Stimulated activated CD4-positive, alpha-beta T cell treated with anti-CD3 and anti-CD28 coated beads, Interleukin-1b, Interleukin-23, amount 100 ng/mL, for 4 hours (primary cell): ENCODE data around the gene MLLT3.

Source experiments
- DNase-seq, 2 donors: peaks; one replicate each; pipeline ENCODE4 v3.0.0-alpha.2; 2020; ENCODE audit warnings: low read depth in 2 of 2

The MLLT3 gene

GRCh38 chr9:20418485-20418884, 203.8 kb downstream of the MLLT3 start:
- DNase-seq = no peak

GRCh38 chr9:20417373-20418080, 204.8 kb downstream of the MLLT3 start:
- DNase-seq = no peak

GRCh38 chr9:20414150-20414549, 208.1 kb downstream of the MLLT3 start:
- DNase-seq = no peak

- DNase-seq = no peak
These were observed 212.8 kb downstream of the MLLT3 start for GRCh38 chr9:20409321-20410092.

GRCh38 chr9:20408513-20408912, 213.8 kb downstream of the MLLT3 start:
- DNase-seq = no peak

GRCh38 chr9:20407013-20407412, 215.3 kb downstream of the MLLT3 start:
- DNase-seq = no peak

- DNase-seq = no peak
These were observed 216.0 kb downstream of the MLLT3 start for GRCh38 chr9:20406344-20406743.

GRCh38 chr9:20405616-20406015, 216.7 kb downstream of the MLLT3 start:
- no peak for DNase-seq

GRCh38 chr9:20405078-20405477, 217.2 kb downstream of the MLLT3 start:
- DNase-seq = no peak

- no peak for DNase-seq
These were observed 218.0 kb downstream of the MLLT3 start for GRCh38 chr9:20404192-20404813.

- DNase-seq = no peak
These were observed 219.0 kb downstream of the MLLT3 start for GRCh38 chr9:20403346-20403745.

- no peak for DNase-seq
These were observed 219.9 kb downstream of the MLLT3 start for GRCh38 chr9:20402273-20402875.

- no peak for DNase-seq
These were observed 223.6 kb downstream of the MLLT3 start for GRCh38 chr9:20398536-20399338.

GRCh38 chr9:20397348-20397747, 225.0 kb downstream of the MLLT3 start:
- DNase-seq = no peak

- no peak for DNase-seq
These were observed 225.8 kb downstream of the MLLT3 start for GRCh38 chr9:20396509-20396908.

- DNase-seq = no peak
These were observed 226.6 kb downstream of the MLLT3 start for GRCh38 chr9:20395651-20396050.

GRCh38 chr9:20394969-20395368, 227.3 kb downstream of the MLLT3 start:
- DNase-seq = no peak

- DNase-seq = no peak
These were observed 231.1 kb downstream of the MLLT3 start for GRCh38 chr9:20391208-20391607.

GRCh38 chr9:20390400-20390799, 231.9 kb downstream of the MLLT3 start:
- no peak for DNase-seq

- no peak for DNase-seq
These were observed 235.2 kb downstream of the MLLT3 start for GRCh38 chr9:20387062-20387461.

GRCh38 chr9:20384642-20385041, 237.7 kb downstream of the MLLT3 start:
- DNase-seq = no peak
